SK-N-SH treated with all-trans-retinoic acid at 6 μM for 48 hours (cell line): ENCODE results near the gene PDZK1IP1.

Experiments
- GLIS3 ChIP-seq: fragments of 250-450 bp; sonication (Bioruptor Pico); IDR thresholded peaks from 2 replicates; pipeline ENCODE4 v1.5.0; 2020; ENCODE audit warnings: mild to moderate bottlenecking, moderate library complexity
- OSR1 ChIP-seq: fragments of 250-450 bp; sonication (Bioruptor Pico); IDR thresholded peaks from 2 replicates; pipeline ENCODE4 v1.8.0; 2022; ENCODE audit warnings: moderate library complexity, mild to moderate bottlenecking, inconsistent platforms
- PATZ1 ChIP-seq: fragments of 250-450 bp; sonication (Bioruptor Pico); IDR thresholded peaks from 2 replicates; pipeline ENCODE4 v1.8.0; 2020; ENCODE audit warnings: mild to moderate bottlenecking, moderate library complexity, borderline replicate concordance
- PPARA ChIP-seq: fragments of 250-450 bp; sonication (Bioruptor Pico); IDR thresholded peaks from 2 replicates; pipeline ENCODE4 v1.5.0; 2020; ENCODE audit warnings: mild to moderate bottlenecking, borderline replicate concordance
- TCF4 ChIP-seq: fragments of 250-450 bp; sonication (Bioruptor Pico); IDR thresholded peaks from 2 replicates; pipeline ENCODE4 v1.8.0; 2021; ENCODE audit warnings: mild to moderate bottlenecking, moderate library complexity, borderline replicate concordance
- ZC3H10 ChIP-seq: fragments of 250-450 bp; sonication (Bioruptor Pico); IDR thresholded peaks from 2 replicates; pipeline ENCODE4 v1.5.1; 2021; ENCODE audit warnings: mild to moderate bottlenecking, moderate library complexity
- ZFP3 ChIP-seq: fragments of 250-450 bp; sonication (Bioruptor Pico); IDR thresholded peaks from 2 replicates; pipeline ENCODE4 v1.5.0; 2020; ENCODE audit warnings: mild to moderate bottlenecking, moderate library complexity

- TF ChIP-seq PPARA (no peak), PATZ1 (no peak), ZFP3 (CRISPR knock-in tag) (no peak), ZC3H10 (CRISPR knock-in tag) (no peak), TCF4 (CRISPR knock-in tag) (no peak), OSR1 (no peak), GLIS3 (CRISPR knock-in tag) (no peak)
Measured at GRCh38 chr1:47235806-47236205, 46.0 kb upstream of the PDZK1IP1 start.
